ENCODE results near the gene PHF8. TPM values are rescaled to one million over a fixed set of nuclear protein-coding genes. Genes with fewer than 3 reads are reported as not detected.

The PHF8 gene
- total and polyA plus RNA-seq, 2 donors: 13.4 to 14.0 TPM

- Histone ChIP-seq H3K36me3 (ENCODE audit: control insufficient read depth in 2 of 2, insufficient read depth in 2 of 2, low read length in 1 of 2) (no peaks in the 10 kb centered on the region), H3K27ac (ENCODE audit: low read depth in 1 of 2, low read length in 1 of 2) (no peak overlapping the region), H3K27me3 (ENCODE audit: control insufficient read depth in 2 of 2, insufficient read depth in 1 of 2, low read length in 1 of 2) (no peaks in the 10 kb centered on the region), H3K4me1 (ENCODE audit: control insufficient read depth in 2 of 2, insufficient read depth in 2 of 2, low read length in 2 of 2) (no peaks in the 10 kb centered on the region), H3K9me3 (ENCODE audit: control insufficient read depth in 2 of 2, insufficient read depth in 1 of 2, low read length in 1 of 2) (no peaks in the 10 kb centered on the region), H3K4me3 (ENCODE audit: low read length in 2 of 2) (no peak overlapping the region)
- DNase-seq (ENCODE audit: low read depth in 6 of 9, low spot score in 9 of 9): no peak
Observed at GRCh38 chrX:53918702-53919101, 125.6 kb downstream of the PHF8 start.

- no peak overlapping the region for H3K4me3 ChIP-seq (ENCODE audit: low read length in 2 of 2)
- no peaks in the 10 kb centered on the region for H3K27me3 ChIP-seq (ENCODE audit: control insufficient read depth in 2 of 2, insufficient read depth in 1 of 2, low read length in 1 of 2)
- no peaks in the 10 kb centered on the region for H3K36me3 ChIP-seq (ENCODE audit: control insufficient read depth in 2 of 2, insufficient read depth in 2 of 2, low read length in 1 of 2)
- no peaks in the 10 kb centered on the region for H3K4me1 ChIP-seq (ENCODE audit: control insufficient read depth in 2 of 2, insufficient read depth in 2 of 2, low read length in 2 of 2)
- 96% methylated on average over 5 of the region's 5 CpGs for WGBS
- no peaks in the 10 kb centered on the region for H3K9me3 ChIP-seq (ENCODE audit: control insufficient read depth in 2 of 2, insufficient read depth in 1 of 2, low read length in 1 of 2)
- DNase-seq (ENCODE audit: low read depth in 6 of 9, low spot score in 9 of 9): no peak
- H3K27ac ChIP-seq (ENCODE audit: low read depth in 1 of 2, low read length in 1 of 2): no peak overlapping the region
Observed at GRCh38 chrX:53900623-53901022, 143.7 kb downstream of the PHF8 start.

GRCh38 chrX:53895270-53895669 lies 149.0 kb downstream of the PHF8 start:
- DNase-seq (ENCODE audit: low read depth in 6 of 9, low spot score in 9 of 9): no peak
- Histone ChIP-seq H3K27ac (ENCODE audit: low read depth in 1 of 2, low read length in 1 of 2) (no peak overlapping the region), H3K4me1 (ENCODE audit: control insufficient read depth in 2 of 2, insufficient read depth in 2 of 2, low read length in 2 of 2) (no peaks in the 10 kb centered on the region), H3K27me3 (ENCODE audit: control insufficient read depth in 2 of 2, insufficient read depth in 1 of 2, low read length in 1 of 2) (no peaks in the 10 kb centered on the region), H3K9me3 (ENCODE audit: control insufficient read depth in 2 of 2, insufficient read depth in 1 of 2, low read length in 1 of 2) (no peaks in the 10 kb centered on the region), H3K4me3 (ENCODE audit: low read length in 2 of 2) (no peak overlapping the region), H3K36me3 (ENCODE audit: control insufficient read depth in 2 of 2, insufficient read depth in 2 of 2, low read length in 1 of 2) (no peaks in the 10 kb centered on the region)
- WGBS: 97% methylated on average over 3 of the region's 3 CpGs

Other genes starting within 250 kb of the PHF8 start
- gene FAM120C, start 138.8 kb upstream of the PHF8 start, total RNA-seq: 4.2 TPM
- gene FAM120C, start 138.8 kb upstream of the PHF8 start, polyA plus RNA-seq: 6.9 TPM